DND-41 (cell line): ENCODE measurements around the gene MCTP1.

Experiments used
- ATAC-seq: fragments of 200-7000 bp; cut with Tn5 transposase; 3 replicates; pipeline ENCODE4 v1.9.1; 2021; ENCODE audit warnings: low read depth; ENCODE audit not compliant: insufficient read depth
- DNase-seq: peaks from one replicate; pipeline ENCODE4 v3.0.0-alpha.2; 2020
- H2AFZ ChIP-seq: 2 replicates; pipeline ENCODE4 v1.6.0; 2012; ENCODE audit warnings: low read depth, low read length
- H3K27ac ChIP-seq: 2 replicates; pipeline ENCODE4 v1.5.1; 2012; ENCODE audit warnings: low read length, inconsistent platforms
- H3K27me3 ChIP-seq: fragments of 200-600 bp; sonication (generic); 2 replicates; pipeline ENCODE4 v1.6.0; 2012; ENCODE audit warnings: low read length, mild to moderate bottlenecking, inconsistent platforms; ENCODE audit not compliant: insufficient read depth, poor library complexity
- H3K36me3 ChIP-seq: 2 replicates; pipeline ENCODE4 v1.5.1; 2012; ENCODE audit warnings: low read length, inconsistent platforms; ENCODE audit not compliant: insufficient read depth
- H3K4me1 ChIP-seq: 2 replicates; pipeline ENCODE4 v1.5.1; 2012; ENCODE audit warnings: mild to moderate bottlenecking, low read length; ENCODE audit not compliant: insufficient read depth
- H3K4me2 ChIP-seq: 2 replicates; pipeline ENCODE4 v1.6.0; 2012; ENCODE audit warnings: mild to moderate bottlenecking, moderate library complexity, low read length, inconsistent platforms; ENCODE audit not compliant: insufficient read depth
- H3K4me3 ChIP-seq, 2 experiments: fragments of 200-600 bp in 1 of 2; shearing (Covaris generic) in 1 of 2; 2 replicates each; pipeline ENCODE4 v1.5.1; 2012 to 2016; ENCODE audit warnings: inconsistent platforms in 2 of 2, low read length in 2 of 2, mild to moderate bottlenecking in 2 of 2, low read depth in 1 of 2, moderate library complexity in 1 of 2
- H3K79me2 ChIP-seq: 2 replicates; pipeline ENCODE4 v1.6.0; 2012; ENCODE audit warnings: low read length, inconsistent platforms; ENCODE audit not compliant: insufficient read depth
- H3K9ac ChIP-seq: 2 replicates; pipeline ENCODE4 v1.6.0; 2012; ENCODE audit warnings: low read depth, mild to moderate bottlenecking, inconsistent platforms, low read length, moderate library complexity
- H3K9me3 ChIP-seq: 2 replicates; pipeline ENCODE4 v1.5.1; 2012; ENCODE audit warnings: low read length, moderate library complexity, mild to moderate bottlenecking, inconsistent platforms; ENCODE audit not compliant: insufficient read depth, severe bottlenecking
- H4K20me1 ChIP-seq: 2 replicates; pipeline ENCODE4 v1.6.0; 2012; ENCODE audit warnings: low read length; ENCODE audit not compliant: insufficient read depth
- CTCF ChIP-seq: IDR thresholded peaks from 2 replicates; pipeline ENCODE4 v1.5.1; 2012; ENCODE audit warnings: borderline replicate concordance, low read length, moderate library complexity, mild to moderate bottlenecking; ENCODE audit not compliant: poor library complexity, severe bottlenecking; ENCODE audit errors: extremely low read depth
- EZH2 ChIP-seq: IDR thresholded peaks from 3 replicates; pipeline ENCODE4 v1.6.1; 2012; ENCODE audit warnings: borderline replicate concordance, low read depth, mild to moderate bottlenecking, moderate library complexity, low read length, inconsistent platforms; ENCODE audit not compliant: severe bottlenecking

The MCTP1 gene

GRCh38 chr5:94893412-94894135 is 391.3 kb downstream of the MCTP1 start:
- Histone ChIP-seq H3K4me3 (no peak overlapping the region), H3K36me3 (no peaks in the 10 kb centered on the region), H4K20me1 (no peaks in the 10 kb centered on the region), H3K79me2 (no peaks in the 10 kb centered on the region), H3K27me3 (no peaks in the 10 kb centered on the region), H3K9ac (no peak overlapping the region), H3K4me1 (no peaks in the 10 kb centered on the region), H3K9me3 (no peaks in the 10 kb centered on the region), H3K27ac (no peak overlapping the region), H3K4me2 (no peak overlapping the region), H2AFZ (no peak overlapping the region)
- ATAC-seq (no peak), DNase-seq (no peak)
- TF ChIP-seq EZH2 (no peak), CTCF (peak; percentile 42)

GRCh38 chr5:94891972-94892371 is 392.9 kb downstream of the MCTP1 start:
- H3K79me2 ChIP-seq, result no peaks in the 10 kb centered on the region
- no peak for ATAC-seq

GRCh38 chr5:94891565-94891964 is 393.3 kb downstream of the MCTP1 start:
- Histone ChIP-seq H3K27ac (no peak overlapping the region), H3K9me3 (no peaks in the 10 kb centered on the region), H3K4me3 (no peak overlapping the region), H3K36me3 (no peaks in the 10 kb centered on the region), H3K4me1 (no peaks in the 10 kb centered on the region), H3K79me2 (no peaks in the 10 kb centered on the region), H3K27me3 (no peaks in the 10 kb centered on the region), H3K9ac (no peak overlapping the region), H4K20me1 (no peaks in the 10 kb centered on the region), H2AFZ (no peak overlapping the region), H3K4me2 (no peak overlapping the region)
- DNase-seq (no peak), ATAC-seq (no peak)
- TF ChIP-seq EZH2 (no peak), CTCF (no peak)

More at GRCh38 chr5:94891972-94892371, 392.9 kb downstream of the MCTP1 start:
- no peaks in the 10 kb centered on the region for H3K4me1 ChIP-seq
- no peaks in the 10 kb centered on the region for H4K20me1 ChIP-seq
- TF ChIP-seq EZH2 (no peak), CTCF (no peak)
- H3K9ac ChIP-seq, result no peak overlapping the region
- H3K9me3 ChIP-seq, result no peaks in the 10 kb centered on the region
- no peak for DNase-seq
- no peaks in the 10 kb centered on the region for H3K27me3 ChIP-seq
- H3K4me3 ChIP-seq, result no peak overlapping the region
- H3K36me3 ChIP-seq, result no peaks in the 10 kb centered on the region
- H3K27ac ChIP-seq, result no peak overlapping the region
- H2AFZ ChIP-seq, result no peak overlapping the region
- H3K4me2 ChIP-seq, result no peak overlapping the region
